HEK293 (cell line): ENCODE data around the gene B3GALNT1.

Experiments
- KLF10 ChIP-seq: fragments of 450-650 bp; IDR thresholded peaks from 2 replicates; pipeline ENCODE4 v1.5.1; 2018; ENCODE audit warnings: missing biosample characterization, mild to moderate bottlenecking, missing genetic modification characterization
- MYNN ChIP-seq: fragments of 450-650 bp; formaldehyde crosslinking; IDR thresholded peaks from 2 replicates; pipeline ENCODE4 v1.5.1; 2016; ENCODE audit warnings: missing biosample characterization, missing genetic modification characterization, borderline replicate concordance
- ZNF335 ChIP-seq: fragments of 450-650 bp; formaldehyde crosslinking; conservative IDR thresholded peaks from 2 replicates; pipeline ENCODE4 v1.5.1; 2016; ENCODE audit warnings: missing biosample characterization, missing genetic modification characterization
- TF ChIP-seq, protein P1 (sequence below): fragments of 450-650 bp; formaldehyde crosslinking; IDR thresholded peaks from 2 replicates; pipeline ENCODE4 v1.5.1; 2016; ENCODE audit warnings: missing biosample characterization, missing genetic modification characterization
- TF ChIP-seq, protein P2 (sequence below): fragments of 450-650 bp; formaldehyde crosslinking; IDR thresholded peaks from 2 replicates; pipeline ENCODE4 v1.5.1; 2016; ENCODE audit warnings: missing biosample characterization, missing genetic modification characterization

DNA sequence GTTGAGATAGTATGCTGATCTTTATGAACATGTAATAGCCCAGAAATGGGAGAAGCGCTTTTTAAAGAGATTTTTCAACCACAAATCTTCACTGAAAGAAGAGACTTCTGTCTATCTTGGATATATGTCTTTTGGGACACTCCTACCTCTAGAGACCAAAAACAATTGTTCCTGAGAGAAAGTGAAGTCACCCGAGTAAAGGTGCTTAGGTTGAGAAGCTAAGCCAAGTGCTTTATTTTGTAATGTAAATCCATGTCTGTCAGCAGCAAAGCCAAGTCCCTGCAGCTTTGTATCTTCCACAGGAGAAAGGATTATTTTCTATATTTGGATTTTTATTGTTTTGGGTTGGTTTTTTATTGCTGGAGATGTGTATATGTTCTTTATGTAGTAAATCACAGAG is 32.1 kb upstream of the B3GALNT1 start:
- no peak for TF ChIP-seq MYNN (tag by site-specific recombination)
- TF ChIP-seq, protein P1, sequence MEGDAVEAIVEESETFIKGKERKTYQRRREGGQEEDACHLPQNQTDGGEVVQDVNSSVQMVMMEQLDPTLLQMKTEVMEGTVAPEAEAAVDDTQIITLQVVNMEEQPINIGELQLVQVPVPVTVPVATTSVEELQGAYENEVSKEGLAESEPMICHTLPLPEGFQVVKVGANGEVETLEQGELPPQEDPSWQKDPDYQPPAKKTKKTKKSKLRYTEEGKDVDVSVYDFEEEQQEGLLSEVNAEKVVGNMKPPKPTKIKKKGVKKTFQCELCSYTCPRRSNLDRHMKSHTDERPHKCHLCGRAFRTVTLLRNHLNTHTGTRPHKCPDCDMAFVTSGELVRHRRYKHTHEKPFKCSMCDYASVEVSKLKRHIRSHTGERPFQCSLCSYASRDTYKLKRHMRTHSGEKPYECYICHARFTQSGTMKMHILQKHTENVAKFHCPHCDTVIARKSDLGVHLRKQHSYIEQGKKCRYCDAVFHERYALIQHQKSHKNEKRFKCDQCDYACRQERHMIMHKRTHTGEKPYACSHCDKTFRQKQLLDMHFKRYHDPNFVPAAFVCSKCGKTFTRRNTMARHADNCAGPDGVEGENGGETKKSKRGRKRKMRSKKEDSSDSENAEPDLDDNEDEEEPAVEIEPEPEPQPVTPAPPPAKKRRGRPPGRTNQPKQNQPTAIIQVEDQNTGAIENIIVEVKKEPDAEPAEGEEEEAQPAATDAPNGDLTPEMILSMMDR (tag by site-specific recombination): no peak
- TF ChIP-seq, protein P2, sequence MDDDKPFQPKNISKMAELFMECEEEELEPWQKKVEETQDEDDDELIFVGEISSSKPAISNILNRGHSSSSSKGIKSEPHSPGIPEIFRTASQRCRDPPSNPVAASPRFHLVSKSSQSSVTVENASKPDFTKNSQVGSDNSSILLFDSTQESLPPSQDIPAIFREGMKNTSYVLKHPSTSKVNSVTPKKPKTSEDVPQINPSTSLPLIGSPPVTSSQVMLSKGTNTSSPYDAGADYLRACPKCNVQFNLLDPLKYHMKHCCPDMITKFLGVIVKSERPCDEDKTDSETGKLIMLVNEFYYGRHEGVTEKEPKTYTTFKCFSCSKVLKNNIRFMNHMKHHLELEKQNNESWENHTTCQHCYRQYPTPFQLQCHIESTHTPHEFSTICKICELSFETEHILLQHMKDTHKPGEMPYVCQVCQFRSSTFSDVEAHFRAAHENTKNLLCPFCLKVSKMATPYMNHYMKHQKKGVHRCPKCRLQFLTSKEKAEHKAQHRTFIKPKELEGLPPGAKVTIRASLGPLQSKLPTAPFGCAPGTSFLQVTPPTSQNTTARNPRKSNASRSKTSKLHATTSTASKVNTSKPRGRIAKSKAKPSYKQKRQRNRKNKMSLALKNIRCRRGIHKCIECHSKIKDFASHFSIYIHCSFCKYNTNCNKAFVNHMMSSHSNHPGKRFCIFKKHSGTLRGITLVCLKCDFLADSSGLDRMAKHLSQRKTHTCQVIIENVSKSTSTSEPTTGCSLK: no peak
- no peak for TF ChIP-seq KLF10 (tag by site-specific recombination)
- TF ChIP-seq ZNF335 (tag by site-specific recombination): no peak
